Stimulated activated CD4-positive, alpha-beta T cell treated with anti-CD3 and anti-CD28 coated beads, Interleukin-12 subunit alpha, Interleukin-12 subunit beta, amount 100 ng/mL, for 48 hours (primary cell): ENCODE measurements around the gene ABHD2.

Experiments used
- DNase-seq, 3 donors: peaks; one replicate each; pipeline ENCODE4 v3.0.0-alpha.2; 2020; ENCODE audit warnings: low read depth in 2 of 3, low spot score in 1 of 3

Gene ABHD2

GRCh38 chr15:89187301-89187985, 99.2 kb downstream of the ABHD2 start:
- no peak for DNase-seq

GRCh38 chr15:89187986-89188514, 99.8 kb downstream of the ABHD2 start:
- no peak for DNase-seq

- DNase-seq: no peak
Observed at GRCh38 chr15:89192136-89192535, 103.9 kb downstream of the ABHD2 start.

GRCh38 chr15:89192766-89193165, 104.5 kb downstream of the ABHD2 start:
- no peak for DNase-seq

- no peak for DNase-seq
Observed at GRCh38 chr15:89194608-89195007, 106.4 kb downstream of the ABHD2 start.

GRCh38 chr15:89195836-89196235, 107.6 kb downstream of the ABHD2 start:
- no peak for DNase-seq

- DNase-seq: no peak
Observed at GRCh38 chr15:89196241-89196640, 108.0 kb downstream of the ABHD2 start.

- peak in 2 of 3 donors; percentile 33 to 53 for DNase-seq
Observed at GRCh38 chr15:89196994-89197393, 108.7 kb downstream of the ABHD2 start.

- no peak for DNase-seq
Observed at GRCh38 chr15:89197503-89197971, 109.3 kb downstream of the ABHD2 start.

GRCh38 chr15:89198196-89198595, 109.9 kb downstream of the ABHD2 start:
- no peak for DNase-seq

- no peak for DNase-seq
Observed at GRCh38 chr15:89198934-89199333, 110.7 kb downstream of the ABHD2 start.

- no peak for DNase-seq
Observed at GRCh38 chr15:89199746-89200145, 111.5 kb downstream of the ABHD2 start.

- DNase-seq: no peak
Observed at GRCh38 chr15:89200182-89200581, 111.9 kb downstream of the ABHD2 start.

GRCh38 chr15:89201465-89202005, 113.3 kb downstream of the ABHD2 start:
- no peak for DNase-seq

- DNase-seq: peak in 2 of 3 donors; percentile 20 to 37
Observed at GRCh38 chr15:89203705-89204273, 115.5 kb downstream of the ABHD2 start.

GRCh38 chr15:89205991-89206585, 117.8 kb downstream of the ABHD2 start:
- no peak for DNase-seq

- DNase-seq: peak; percentile 57 to 76 (median 67)
Observed at GRCh38 chr15:89206908-89207331, 118.7 kb downstream of the ABHD2 start.

GRCh38 chr15:89208256-89208655, 120.0 kb downstream of the ABHD2 start:
- DNase-seq: no peak

- DNase-seq: no peak
Observed at GRCh38 chr15:89209057-89209456, 120.8 kb downstream of the ABHD2 start.

- no peak for DNase-seq
Observed at GRCh38 chr15:89211678-89212170, 123.5 kb downstream of the ABHD2 start.

- no peak for DNase-seq
Observed at GRCh38 chr15:89215627-89216026, 127.4 kb downstream of the ABHD2 start.

GRCh38 chr15:89217031-89217430, 128.8 kb downstream of the ABHD2 start:
- no peak for DNase-seq
